HCT116 (cell line): ENCODE measurements around the gene ITGAV. TPM values are rescaled to one million over a fixed set of nuclear protein-coding genes. Genes with fewer than 3 reads are reported as not detected.

ENCODE experiments used
- ATAC-seq: fragments of 200-7000 bp; cut with Tn5 transposase; 2 replicates; pipeline ENCODE4 v1.9.1; 2020; ENCODE audit warnings: mild to moderate bottlenecking, moderate library complexity
- BruUV-seq: library from RNA; stranded (reverse); fragments of 400-500 nt; replicated peaks from 2 replicates; lab custom pipeline; 2021; lab: Mats Ljungman, UMichigan
- CTCF ChIA-PET: fragments of 300-600 bp; sonication (Branson Sonifier 250); formaldehyde crosslinking; loops from one replicate; lab custom pipeline; 2021; ENCODE audit warnings: antibody characterized with exemption; lab: Charles Lee
- POLR2A ChIA-PET: fragments of 300-600, 350-600 bp; sonication (Branson Sonifier 250); formaldehyde crosslinking; loops from one replicate; lab custom pipeline; 2021; ENCODE audit warnings: antibody characterized with exemption; lab: Charles Lee
- RAD21 ChIA-PET, 2 experiments: fragments of 300-600 bp; sonication (Branson Sonifier 250); formaldehyde crosslinking; loops; one replicate each; lab custom pipeline; 2023; ENCODE audit warnings: low total read pairs in 2 of 2; ENCODE audit not compliant: uncharacterized antibody in 2 of 2, unreplicated experiment in 2 of 2, low non-redundant PET in 1 of 2; lab: Charles Lee
- DNase-seq: peaks from one replicate; pipeline ENCODE4 v3.0.0-alpha.2; 2010; ENCODE audit warnings: low read depth, low spot score
- H2AFZ ChIP-seq: fragments of 200-600 bp; shearing (Covaris generic), sonication (generic); 2 replicates; pipeline ENCODE4 v1.6.1; 2017; ENCODE audit warnings: low read depth, mixed run types, mixed read lengths, antibody characterized with exemption, low read length; ENCODE audit not compliant: poor library complexity, severe bottlenecking
- H3K27ac ChIP-seq: 2 replicates; pipeline ENCODE4 v1.5.1; 2012; ENCODE audit warnings: low read depth, low read length
- H3K27me3 ChIP-seq: fragments of 200-600 bp; sonication (generic); 2 replicates; pipeline ENCODE4 v1.6.1; 2016; ENCODE audit warnings: mixed run types, low read length, mixed read lengths; ENCODE audit not compliant: insufficient read depth
- H3K36me3 ChIP-seq, 2 experiments: fragments of 200-500 bp in 1 of 2; fragments of 200-600 bp in 1 of 2; sonication (Bioruptor generic) in 1 of 2; sonication (generic) in 1 of 2; 2 replicates each; pipeline versions ENCODE4 v1.5.1 to v1.6.1; 2014 to 2016; ENCODE audit warnings: low read length in 2 of 2, inconsistent platforms in 1 of 2, mixed read lengths in 1 of 2, mixed run types in 1 of 2; ENCODE audit not compliant: insufficient read depth in 2 of 2, control insufficient read depth in 1 of 2
- H3K4me1 ChIP-seq, 2 experiments: fragments of 200-600 bp in 1 of 2; sonication (generic) in 1 of 2; 2 replicates each; pipeline versions ENCODE4 v1.5.1 to v1.6.1; 2012 to 2017; ENCODE audit warnings: low read length in 2 of 2, inconsistent platforms in 1 of 2, mild to moderate bottlenecking in 1 of 2, mixed read lengths in 1 of 2, mixed run types in 1 of 2, moderate library complexity in 1 of 2; ENCODE audit not compliant: insufficient read depth in 2 of 2, control insufficient read depth in 1 of 2
- H3K4me2 ChIP-seq: fragments of 200-600 bp; sonication (generic); 2 replicates; pipeline ENCODE4 v1.6.1; 2017; ENCODE audit warnings: mixed run types, low read length, mixed read lengths
- H3K4me3 ChIP-seq, 2 experiments: fragments of 200-600 bp in 1 of 2; sonication (generic) in 1 of 2; replicated peaks in 1 of 2; 2 replicates each; pipeline ENCODE4 v1.5.1; 2011 to 2016; ENCODE audit warnings: low read length in 2 of 2, control low read depth in 1 of 2, low read depth in 1 of 2, mild to moderate bottlenecking in 1 of 2, mixed read lengths in 1 of 2, mixed run types in 1 of 2
- H3K79me2 ChIP-seq: fragments of 200-600 bp; sonication (generic); 2 replicates; pipeline ENCODE4 v1.6.1; 2017; ENCODE audit warnings: mild to moderate bottlenecking, mixed run types, low read length, moderate library complexity, mixed read lengths; ENCODE audit not compliant: insufficient read depth
- H3K9ac ChIP-seq: fragments of 200-600 bp; sonication (generic); 2 replicates; pipeline ENCODE4 v1.6.1; 2016; ENCODE audit warnings: low read length, mixed read lengths
- H3K9me2 ChIP-seq: fragments of 200-600 bp; sonication (generic), shearing (Covaris generic); 2 replicates; pipeline ENCODE4 v1.6.1; 2017; ENCODE audit warnings: mixed run types, mild to moderate bottlenecking, moderate library complexity; ENCODE audit not compliant: insufficient read depth
- H3K9me3 ChIP-seq, 2 experiments: fragments of 200-500 bp in 1 of 2; fragments of 200-600 bp in 1 of 2; sonication (Bioruptor generic) in 1 of 2; sonication (generic) in 1 of 2; 2 replicates each; pipeline ENCODE4 v1.6.1; 2014 to 2017; ENCODE audit warnings: low read length in 2 of 2, mixed read lengths in 2 of 2, inconsistent platforms in 1 of 2, low read depth in 1 of 2, mild to moderate bottlenecking in 1 of 2, mixed run types in 1 of 2, moderate library complexity in 1 of 2; ENCODE audit not compliant: control insufficient read depth in 1 of 2, insufficient read depth in 1 of 2
- H4K20me1 ChIP-seq: fragments of 200-600 bp; sonication (generic), shearing (Covaris generic); 2 replicates; pipeline ENCODE4 v1.6.1; 2017; ENCODE audit warnings: mixed run types, mild to moderate bottlenecking, moderate library complexity; ENCODE audit not compliant: insufficient read depth
- CEBPB ChIP-seq: IDR thresholded peaks from 2 replicates; pipeline ENCODE4 v1.6.1; 2012; ENCODE audit warnings: low read depth
- EZH2 ChIP-seq: fragments of 200-600 bp; sonication (generic); IDR thresholded peaks from 2 replicates; pipeline ENCODE4 v1.6.1; 2017; ENCODE audit warnings: antibody characterized with exemption, mixed run types
- JUND ChIP-seq: IDR thresholded peaks from 2 replicates; pipeline ENCODE4 v1.6.1; 2012
- POLR2AphosphoS5 ChIP-seq: IDR thresholded peaks from 2 replicates; pipeline ENCODE4 v1.6.1; 2011; ENCODE audit warnings: mild to moderate bottlenecking, low read depth, low read length, moderate library complexity
- SIN3A ChIP-seq: IDR thresholded peaks from 2 replicates; pipeline ENCODE4 v1.6.1; 2012; ENCODE audit warnings: low read depth
- SP1 ChIP-seq: IDR thresholded peaks from 2 replicates; pipeline ENCODE4 v1.6.1; 2012; ENCODE audit warnings: low read depth
- ZBTB33 ChIP-seq: IDR thresholded peaks from 2 replicates; pipeline ENCODE4 v1.6.1; 2011; ENCODE audit warnings: mild to moderate bottlenecking, low read length, moderate library complexity; ENCODE audit not compliant: insufficient replicate concordance; ENCODE audit errors: extremely low read depth
- intact Hi-C: fragments of 100-400 bp; cut with micrococcal nuclease; formaldehyde crosslinking; loops from 2 replicates; pipeline ENCODE4 v1.10.0; 2022
- total RNA-seq: library from RNA; stranded (reverse); gene quantifications from one replicate; pipeline ENCODE4 v1.2.1, GENCODE V29; 2021; ENCODE audit not compliant: unreplicated experiment
- TF ChIP-seq, protein P1 (sequence below): IDR thresholded peaks from 2 replicates; pipeline ENCODE4 v1.6.1; 2012

ITGAV gene
- total RNA-seq, 1 experiment from 2014 or later = 36.3 TPM

DNA sequence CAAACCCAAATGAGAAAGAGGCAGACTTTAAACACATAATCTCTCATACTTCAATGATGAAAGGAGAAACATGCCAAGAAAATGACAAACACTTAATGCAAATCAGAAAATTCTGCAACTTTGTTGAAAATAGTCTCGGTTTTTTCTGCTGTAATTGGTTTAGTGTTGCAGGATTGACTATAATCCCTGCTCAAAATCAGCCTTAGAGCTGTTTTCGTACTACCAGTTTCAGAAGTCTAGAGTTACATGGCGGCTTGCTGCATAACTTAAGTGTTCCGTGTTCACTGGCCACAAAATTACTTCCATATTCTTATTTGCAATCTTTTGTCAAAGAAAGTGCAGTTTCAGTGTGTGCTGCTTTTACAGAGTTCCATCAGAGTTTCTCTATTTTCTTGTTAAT, 48.9 kb upstream of the ITGAV start (continued):
- TF ChIP-seq ZBTB33 (no peak), SIN3A (no peak), EZH2 (no peak)
- TF ChIP-seq, protein P1, sequence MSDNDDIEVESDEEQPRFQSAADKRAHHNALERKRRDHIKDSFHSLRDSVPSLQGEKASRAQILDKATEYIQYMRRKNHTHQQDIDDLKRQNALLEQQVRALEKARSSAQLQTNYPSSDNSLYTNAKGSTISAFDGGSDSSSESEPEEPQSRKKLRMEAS = no peak

- BruUV-seq = no TSS peak
- Histone ChIP-seq H4K20me1 (no peaks in the 10 kb centered on the region), H3K27me3 (no peaks in the 10 kb centered on the region), H3K4me2 (no peak overlapping the region), H3K9me3 (no peaks in the 10 kb centered on the region), H3K4me3 (no peak overlapping the region)
- no peak for TF ChIP-seq POLR2AphosphoS5
- TF ChIP-seq SP1 = no peak
- TF ChIP-seq CEBPB = 0 out of 2 replicates have a peak, but pooled peaks have one; percentile 22
- TF ChIP-seq JUND = no peak
- TF ChIP-seq, all 23 proteins: peak for 1
- Histone ChIP-seq H2AFZ (no peak overlapping the region), H3K36me3 (no peaks in the 10 kb centered on the region), H3K9me2 (no peaks in the 10 kb centered on the region), H3K4me1 (peaks cover 23 to 39% of the 10 kb centered on the region in 2 experiments), H3K9ac (no peak overlapping the region), H3K79me2 (no peaks in the 10 kb centered on the region), H3K27ac (no peak overlapping the region)
- no peak for ATAC-seq
- ChIA-PET POLR2A (no interaction called here), RAD21 (no interaction called here), CTCF (no interaction called here)
- DNase-seq = no peak
- intact Hi-C loops = no loop called here
Measured at GRCh38 chr2:186542002-186542401, 47.9 kb upstream of the ITGAV start.
